IMR-90 (cell line): ENCODE data around the gene EXOC4. TPM values are rescaled to one million over a fixed set of nuclear protein-coding genes. Genes with fewer than 3 reads are reported as not detected.

Source experiments
- ATAC-seq: fragments of 200-7000 bp; cut with Tn5 transposase; 2 replicates; pipeline ENCODE4 v1.9.1; 2020; ENCODE audit warnings: low read depth, mild to moderate bottlenecking, moderate library complexity
- BruUV-seq: library from RNA; stranded (reverse); fragments of 400-500 nt; replicated peaks from 2 replicates; lab custom pipeline; 2021; lab: Mats Ljungman, UMichigan
- CTCF ChIA-PET: fragments of 300-600 bp; formaldehyde crosslinking; extraction: SDS; loops from one replicate; lab custom pipeline; 2021; ENCODE audit warnings: antibody characterized with exemption; lab: Yijun Ruan, JAX
- POLR2A ChIA-PET: fragments of 300-600 bp; sonication (Branson Sonifier 250); formaldehyde crosslinking; loops from one replicate; lab custom pipeline; 2022; ENCODE audit warnings: antibody characterized with exemption; ENCODE audit not compliant: unreplicated experiment; lab: Charles Lee
- DNase-seq: peaks from one replicate; pipeline ENCODE4 v3.0.0; 2013
- H2AFZ ChIP-seq: replicated peaks from 2 replicates; pipeline ENCODE3; 2013; ENCODE audit warnings: low read length, mild to moderate bottlenecking; ENCODE audit not compliant: poor library complexity
- H2AK5ac ChIP-seq: 2 replicates; pipeline ENCODE4 v1.6.1; 2013; ENCODE audit warnings: low read depth, low read length, inconsistent platforms
- H2AK9ac ChIP-seq: replicated peaks from 2 replicates; pipeline ENCODE3; 2013; ENCODE audit warnings: mild to moderate bottlenecking, low read depth, low read length, moderate library complexity; ENCODE audit not compliant: poor library complexity
- H2BK120ac ChIP-seq: 2 replicates; pipeline ENCODE4 v1.6.1; 2013; ENCODE audit warnings: low read depth, low read length, inconsistent platforms
- H2BK15ac ChIP-seq: 3 replicates; pipeline ENCODE4 v1.6.1; 2013; ENCODE audit warnings: low read depth, low read length, inconsistent platforms
- H2BK20ac ChIP-seq: 2 replicates; pipeline ENCODE4 v1.6.1; 2013; ENCODE audit warnings: low read depth, mild to moderate bottlenecking, inconsistent platforms, low read length, moderate library complexity
- H2BK5ac ChIP-seq: 2 replicates; pipeline ENCODE4 v1.6.1; 2013; ENCODE audit warnings: mild to moderate bottlenecking, low read depth, low read length, inconsistent platforms; ENCODE audit not compliant: poor library complexity, severe bottlenecking
- H3K14ac ChIP-seq: replicated peaks from 2 replicates; pipeline ENCODE4 v1.6.1; 2013; ENCODE audit warnings: low read depth, low read length, inconsistent platforms
- H3K18ac ChIP-seq: 2 replicates; pipeline ENCODE4 v1.6.1; 2013; ENCODE audit warnings: low read depth, low read length, control low read depth
- H3K23ac ChIP-seq: 2 replicates; pipeline ENCODE4 v1.6.1; 2013; ENCODE audit warnings: low read depth, low read length, inconsistent platforms
- H3K27ac ChIP-seq: 2 replicates; pipeline ENCODE4 v1.5.1; 2013; ENCODE audit warnings: mild to moderate bottlenecking, control low read depth, low read length; ENCODE audit not compliant: insufficient read depth
- H3K27me3 ChIP-seq: 2 replicates; pipeline ENCODE4 v1.6.1; 2013; ENCODE audit warnings: low read length; ENCODE audit not compliant: control insufficient read depth, insufficient read depth
- H3K36me3 ChIP-seq: 2 replicates; pipeline ENCODE4 v1.6.1; 2013; ENCODE audit warnings: low read length, mixed read lengths; ENCODE audit not compliant: control insufficient read depth, insufficient read depth
- H3K4ac ChIP-seq: 2 replicates; pipeline ENCODE4 v1.6.1; 2013; ENCODE audit warnings: low read depth, low read length, inconsistent platforms
- H3K4me1 ChIP-seq: 2 replicates; pipeline ENCODE4 v1.6.1; 2013; ENCODE audit warnings: low read length, mixed read lengths; ENCODE audit not compliant: control insufficient read depth, insufficient read depth
- H3K4me2 ChIP-seq: 2 replicates; pipeline ENCODE4 v1.6.1; 2013; ENCODE audit warnings: low read depth, mild to moderate bottlenecking, control low read depth, low read length, moderate library complexity
- H3K4me3 ChIP-seq: 2 replicates; pipeline ENCODE4 v1.5.1; 2013; ENCODE audit warnings: low read depth, mild to moderate bottlenecking, control low read depth, low read length, moderate library complexity; ENCODE audit not compliant: insufficient read depth
- H3K56ac ChIP-seq: 2 replicates; pipeline ENCODE4 v1.6.1; 2013; ENCODE audit warnings: low read length, inconsistent platforms; ENCODE audit not compliant: insufficient read depth; ENCODE audit errors: extremely low read depth
- H3K79me1 ChIP-seq, 2 experiments: 2 replicates each; pipeline ENCODE4 v1.6.1; 2013; ENCODE audit warnings: low read length in 2 of 2, inconsistent platforms in 1 of 2, low read depth in 1 of 2
- H3K9ac ChIP-seq: 2 replicates; pipeline ENCODE4 v1.6.1; 2013; ENCODE audit warnings: low read depth, low read length, control low read depth
- H3K9me1 ChIP-seq: 2 replicates; pipeline ENCODE4 v1.6.1; 2013; ENCODE audit warnings: low read length, inconsistent platforms; ENCODE audit not compliant: insufficient read depth
- H3K9me3 ChIP-seq: 2 replicates; pipeline ENCODE4 v1.6.1; 2013; ENCODE audit warnings: low read length; ENCODE audit not compliant: control insufficient read depth, insufficient read depth
- H4K20me1 ChIP-seq: 2 replicates; pipeline ENCODE4 v1.6.1; 2013; ENCODE audit warnings: low read length, inconsistent platforms; ENCODE audit not compliant: insufficient read depth
- H4K5ac ChIP-seq: 2 replicates; pipeline ENCODE4 v1.6.1; 2013; ENCODE audit warnings: mild to moderate bottlenecking, low read depth, low read length, control low read depth
- H4K8ac ChIP-seq, 2 experiments: 2 replicates each; pipeline ENCODE4 v1.6.1; 2013; ENCODE audit warnings: low read depth in 2 of 2, low read length in 2 of 2, control low read depth in 1 of 2, inconsistent platforms in 1 of 2
- H4K91ac ChIP-seq: 2 replicates; pipeline ENCODE4 v1.6.1; 2013; ENCODE audit warnings: low read depth, low read length, inconsistent platforms; ENCODE audit not compliant: insufficient read depth
- CEBPB ChIP-seq: IDR thresholded peaks from 2 replicates; pipeline ENCODE4 v1.6.1; 2012; ENCODE audit warnings: low read depth, low read length, improper control_type of control experiment
- CHD1 ChIP-seq: IDR thresholded peaks from 2 replicates; pipeline ENCODE4 v1.6.1; 2012; ENCODE audit warnings: low read depth, low read length, improper control_type of control experiment
- CTCF ChIP-seq: conservative IDR thresholded peaks from 2 replicates; pipeline ENCODE4 v1.5.1; 2012; ENCODE audit warnings: mild to moderate bottlenecking, low read depth, low read length, improper control_type of control experiment
- MAZ ChIP-seq: IDR thresholded peaks from 2 replicates; pipeline ENCODE4 v1.6.1; 2012; ENCODE audit warnings: low read depth, mild to moderate bottlenecking, low read length, improper control_type of control experiment, moderate library complexity, borderline replicate concordance
- MXI1 ChIP-seq: IDR thresholded peaks from 2 replicates; pipeline ENCODE4 v1.6.1; 2012; ENCODE audit warnings: low read depth, mild to moderate bottlenecking, low read length, moderate library complexity, borderline replicate concordance
- NFE2L2 ChIP-seq: fragments of 150-350 bp; IDR thresholded peaks from 2 replicates; pipeline ENCODE4 v1.6.1; 2016; ENCODE audit warnings: low read depth, mild to moderate bottlenecking, low read length
- RAD21 ChIP-seq: IDR thresholded peaks from 2 replicates; pipeline ENCODE4 v1.6.1; 2012; ENCODE audit warnings: low read length, improper control_type of control experiment
- RCOR1 ChIP-seq: IDR thresholded peaks from 2 replicates; pipeline ENCODE4 v1.6.1; 2012; ENCODE audit warnings: mild to moderate bottlenecking, low read length, improper control_type of control experiment; ENCODE audit not compliant: insufficient replicate concordance
- RFX5 ChIP-seq: IDR thresholded peaks from 2 replicates; pipeline ENCODE4 v1.8.0; 2012; ENCODE audit warnings: low read depth, mild to moderate bottlenecking, low read length, moderate library complexity
- SMC3 ChIP-seq: fragments of 150-350 bp; IDR thresholded peaks from 2 replicates; pipeline ENCODE4 v1.6.1; 2016; ENCODE audit warnings: low read depth, mild to moderate bottlenecking, antibody characterized with exemption, low read length, moderate library complexity
- dilution Hi-C: fragments of 300-500 bp; cut with HindIII; formaldehyde crosslinking; loops from one replicate; pipeline ENCODE4 v1.14.3; 2018; ENCODE audit warnings: low sequenced_read_pairs; ENCODE audit not compliant: unreplicated experiment
- in situ Hi-C: fragments of 300-500 bp; cut with MboI; formaldehyde crosslinking; loops from 3 replicates; pipeline ENCODE4 v1.14.3; 2019; ENCODE audit warnings: low sequenced_read_pairs, inconsistent platforms, mixed read lengths
- intact Hi-C: fragments of 100-400 bp; cut with micrococcal nuclease; formaldehyde crosslinking; loops from 2 replicates; pipeline ENCODE4 v1.10.0; 2022
- polyA plus RNA-seq, 3 experiments: library from polyadenylated mRNA; depleted of rRNA; stranded (reverse); fragments of >200 nt; gene quantifications; 2 replicates each; pipeline ENCODE4 v1.2.3, GENCODE V29; 2012; ENCODE audit warnings: low replicate concordance in 1 of 3
- total RNA-seq: library from RNA; depleted of rRNA; stranded (reverse); fragments of >200 nt; gene quantifications from 2 replicates; pipeline ENCODE4 v1.2.3, GENCODE V29; 2012
- TF ChIP-seq, protein P1 (sequence below): fragments of 150-350 bp; IDR thresholded peaks from 2 replicates; pipeline ENCODE4 v1.6.1; 2016; ENCODE audit warnings: low read depth, mild to moderate bottlenecking, low read length, moderate library complexity, borderline replicate concordance

Gene EXOC4
- total and polyA plus RNA-seq, 2 of the 4 experiments (the other 2 are of a cell fraction): 25.4 to 94.6 TPM

DNA sequence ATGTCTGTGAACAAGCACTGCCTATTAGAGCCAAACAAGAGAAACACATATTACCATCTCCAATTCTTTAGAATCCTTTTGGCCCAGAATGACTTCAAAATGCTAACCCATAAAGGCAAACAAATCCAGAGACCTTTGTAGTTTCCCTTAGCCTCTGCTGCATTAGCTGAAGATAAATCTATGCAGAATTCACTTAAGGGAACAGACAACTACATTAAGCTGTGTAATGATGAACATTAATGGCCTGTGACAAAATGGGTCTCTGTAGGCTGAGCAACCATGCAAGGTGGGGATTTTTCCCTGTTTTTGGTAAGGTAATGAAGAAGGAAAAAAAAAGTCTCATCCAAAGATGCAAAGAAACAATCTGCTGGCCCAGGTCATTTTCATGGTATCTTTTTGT is 411.6 kb downstream of the EXOC4 start:
- peaks cover 2% of the 10 kb centered on the region; the same call in 1 of the 2 replicates for H3K4me1 ChIP-seq
- in situ Hi-C loops (no loop called here), dilution Hi-C loops (no loop called here), intact Hi-C loops (no loop called here)
- no peaks in the 10 kb centered on the region for H3K36me3 ChIP-seq
- no peak for TF ChIP-seq CEBPB
- TF ChIP-seq SMC3: no peak
- TF ChIP-seq, protein P1, sequence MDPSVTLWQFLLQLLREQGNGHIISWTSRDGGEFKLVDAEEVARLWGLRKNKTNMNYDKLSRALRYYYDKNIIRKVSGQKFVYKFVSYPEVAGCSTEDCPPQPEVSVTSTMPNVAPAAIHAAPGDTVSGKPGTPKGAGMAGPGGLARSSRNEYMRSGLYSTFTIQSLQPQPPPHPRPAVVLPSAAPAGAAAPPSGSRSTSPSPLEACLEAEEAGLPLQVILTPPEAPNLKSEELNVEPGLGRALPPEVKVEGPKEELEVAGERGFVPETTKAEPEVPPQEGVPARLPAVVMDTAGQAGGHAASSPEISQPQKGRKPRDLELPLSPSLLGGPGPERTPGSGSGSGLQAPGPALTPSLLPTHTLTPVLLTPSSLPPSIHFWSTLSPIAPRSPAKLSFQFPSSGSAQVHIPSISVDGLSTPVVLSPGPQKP: no peak
- no peak for TF ChIP-seq RFX5
- no peak for TF ChIP-seq NFE2L2
- TF ChIP-seq CTCF: no peak
- TF ChIP-seq CHD1: no peak
- TF ChIP-seq MAZ: no peak
- no peak for TF ChIP-seq RAD21
- no peak for TF ChIP-seq MXI1
- no peak for TF ChIP-seq RCOR1
- H3K4me2 ChIP-seq: no peak overlapping the region
- H4K5ac ChIP-seq: no peak overlapping the region
- no peak overlapping the region for H2BK20ac ChIP-seq
- H3K56ac ChIP-seq: no peak overlapping the region
- no peak overlapping the region for H2AK5ac ChIP-seq
- no peak overlapping the region for H3K4ac ChIP-seq
- H3K18ac ChIP-seq: no peak overlapping the region
- no peaks in the 10 kb centered on the region for H4K20me1 ChIP-seq
- H3K4me3 ChIP-seq: no peak overlapping the region
- H3K9ac ChIP-seq: no peak overlapping the region
- no peaks in the 10 kb centered on the region for H3K9me3 ChIP-seq
- no peak overlapping the region for H2AK9ac ChIP-seq
- H4K91ac ChIP-seq: no peak overlapping the region
- DNase-seq: no peak
- no peaks in the 10 kb centered on the region for H3K79me1 ChIP-seq
- no peak overlapping the region for H3K23ac ChIP-seq
- no peak overlapping the region for H2BK120ac ChIP-seq
- no peaks in the 10 kb centered on the region for H3K27me3 ChIP-seq
- H4K8ac ChIP-seq: no peak overlapping the region
- no peaks in the 10 kb centered on the region for H3K9me1 ChIP-seq
- no peak for ATAC-seq
- POLR2A ChIA-PET: no interaction called here
- no peak overlapping the region for H2BK5ac ChIP-seq
- H3K14ac ChIP-seq: no peak overlapping the region
- no peak overlapping the region for H3K27ac ChIP-seq
- CTCF ChIA-PET: no interaction called here
- no peak overlapping the region for H2BK15ac ChIP-seq
- BruUV-seq: no TSS peak
- no peak overlapping the region for H2AFZ ChIP-seq
